ENCODE measurements around the gene PLXNA1.

DNA sequence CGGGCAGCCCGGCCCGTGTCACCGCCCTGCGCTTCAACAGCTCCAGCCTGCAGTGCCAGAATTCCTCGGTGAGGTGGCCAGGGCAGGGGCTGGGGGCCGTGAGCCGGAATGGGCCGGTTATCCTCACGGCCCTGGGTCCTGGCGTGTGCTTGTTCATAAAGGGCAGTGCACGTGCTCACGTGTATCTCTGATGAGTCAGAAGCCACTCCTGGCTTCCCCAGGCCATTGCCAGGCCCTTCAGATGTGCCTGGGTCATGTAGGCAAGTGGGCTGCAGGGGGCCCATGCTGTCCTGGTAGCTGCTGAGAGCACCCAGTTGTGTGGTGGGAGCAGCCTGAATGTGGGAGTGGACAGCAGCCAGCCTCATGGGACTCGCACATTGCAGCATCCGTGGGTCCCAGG, 29.2 kb downstream of the PLXNA1 start:
- TF ChIP-seq, protein P1, sequence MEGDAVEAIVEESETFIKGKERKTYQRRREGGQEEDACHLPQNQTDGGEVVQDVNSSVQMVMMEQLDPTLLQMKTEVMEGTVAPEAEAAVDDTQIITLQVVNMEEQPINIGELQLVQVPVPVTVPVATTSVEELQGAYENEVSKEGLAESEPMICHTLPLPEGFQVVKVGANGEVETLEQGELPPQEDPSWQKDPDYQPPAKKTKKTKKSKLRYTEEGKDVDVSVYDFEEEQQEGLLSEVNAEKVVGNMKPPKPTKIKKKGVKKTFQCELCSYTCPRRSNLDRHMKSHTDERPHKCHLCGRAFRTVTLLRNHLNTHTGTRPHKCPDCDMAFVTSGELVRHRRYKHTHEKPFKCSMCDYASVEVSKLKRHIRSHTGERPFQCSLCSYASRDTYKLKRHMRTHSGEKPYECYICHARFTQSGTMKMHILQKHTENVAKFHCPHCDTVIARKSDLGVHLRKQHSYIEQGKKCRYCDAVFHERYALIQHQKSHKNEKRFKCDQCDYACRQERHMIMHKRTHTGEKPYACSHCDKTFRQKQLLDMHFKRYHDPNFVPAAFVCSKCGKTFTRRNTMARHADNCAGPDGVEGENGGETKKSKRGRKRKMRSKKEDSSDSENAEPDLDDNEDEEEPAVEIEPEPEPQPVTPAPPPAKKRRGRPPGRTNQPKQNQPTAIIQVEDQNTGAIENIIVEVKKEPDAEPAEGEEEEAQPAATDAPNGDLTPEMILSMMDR (IDR thresholded peaks at IDR 0.05; ENCODE audit: insufficient read depth, low read length, poor library complexity, severe bottlenecking) = no peak
- no peak for TF ChIP-seq EZH2phosphoT487 (conservative IDR thresholded peaks at IDR 0.05; ENCODE audit: low read length)

Measured in SU-DHL-6 (cell line).